Urothelium cell line (cell line): ENCODE data around the gene ARHGDIG.

ENCODE experiments used
- DNase-seq: peaks from one replicate; pipeline ENCODE4 v3.0.0; 2011; ENCODE audit warnings: low spot score, mixed read lengths
- FAIRE-seq: peaks from 2 replicates; lab custom pipeline; 2011; peaks lifted over from hg19 to GRCh38; lab: Jason Lieb, UNC

ARHGDIG gene

DNA sequence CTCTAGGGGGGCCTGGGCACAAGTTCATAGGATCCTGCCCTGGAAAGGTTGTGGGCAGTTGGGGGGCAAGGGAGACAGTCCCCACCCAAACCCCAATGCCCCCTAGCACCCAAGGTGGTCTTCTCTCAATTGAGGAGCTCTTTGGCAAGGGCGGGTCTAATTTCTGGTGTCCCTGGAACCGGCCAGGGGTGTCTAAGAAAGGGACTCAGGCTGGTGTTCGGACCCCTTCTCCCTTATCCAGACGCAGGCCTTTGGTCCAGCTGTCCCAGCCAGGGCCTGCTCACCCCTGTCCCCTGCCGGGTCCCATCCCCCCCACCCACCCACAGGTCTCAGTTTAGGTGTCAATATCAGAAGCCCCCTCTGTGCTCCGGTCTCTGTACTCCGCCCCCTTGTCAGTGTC, 860 bp upstream of the ARHGDIG start:
- FAIRE-seq (no peak), DNase-seq (no peak)

DNA sequence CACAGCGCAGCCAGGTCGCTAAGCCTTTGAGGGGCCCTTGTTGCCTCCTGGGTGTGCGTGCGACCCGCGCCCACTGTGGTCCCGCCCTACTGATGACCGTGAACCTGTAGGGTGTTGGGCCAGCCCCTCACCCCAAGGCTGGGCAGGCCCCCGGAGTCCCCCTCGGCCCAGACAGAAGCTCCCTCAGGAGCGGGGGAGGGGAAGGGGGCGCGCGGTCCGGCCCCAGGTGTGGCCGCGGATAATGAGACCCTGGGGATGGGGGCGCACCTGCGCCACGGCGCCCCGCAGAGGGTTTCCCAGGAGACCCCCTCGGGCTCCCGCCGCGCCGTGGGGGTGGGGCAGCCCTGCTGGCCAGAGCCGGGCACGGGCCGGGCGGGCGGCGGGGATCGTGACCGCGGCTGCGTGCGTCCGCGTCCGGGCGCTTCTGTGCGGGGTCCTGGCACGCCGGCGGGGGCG, 358 bp upstream of the ARHGDIG start:
- no peak for DNase-seq
- FAIRE-seq: no peak

DNA sequence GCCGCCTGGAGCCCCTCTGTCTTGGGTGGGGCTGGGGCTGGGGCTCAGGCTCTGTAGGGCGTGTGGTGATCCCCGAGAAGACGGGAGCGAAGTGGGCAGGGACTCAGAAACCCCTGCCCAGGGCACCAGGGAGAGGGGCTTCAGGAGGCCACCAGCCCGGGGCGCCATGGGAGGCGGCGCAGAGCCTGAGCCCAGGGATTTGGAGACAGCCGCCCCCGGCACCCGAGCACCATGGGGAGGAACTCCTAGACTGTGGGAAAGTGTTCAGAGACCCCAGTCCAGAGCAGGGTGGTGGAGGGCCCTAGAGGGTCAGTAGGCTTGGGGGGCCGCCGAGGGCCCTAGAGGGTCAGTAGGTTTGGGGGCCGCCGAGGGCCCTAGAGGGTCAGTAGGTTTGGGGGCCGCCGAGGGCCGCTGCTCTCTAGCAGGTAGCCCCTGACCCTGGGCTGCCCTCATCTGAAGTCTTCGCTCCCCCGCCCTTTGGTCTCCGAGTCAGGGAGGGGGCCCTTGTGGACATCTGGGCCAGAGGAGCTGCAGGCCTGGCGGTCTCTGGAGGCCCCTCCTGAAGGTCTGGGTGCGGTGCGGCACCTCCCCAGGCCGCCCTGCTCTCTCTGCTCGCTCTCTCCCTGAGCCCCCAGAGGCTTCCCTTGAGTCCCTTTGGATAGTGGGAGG, 734 bp downstream of the ARHGDIG start:
- DNase-seq (no peak), FAIRE-seq (no peak)

DNA sequence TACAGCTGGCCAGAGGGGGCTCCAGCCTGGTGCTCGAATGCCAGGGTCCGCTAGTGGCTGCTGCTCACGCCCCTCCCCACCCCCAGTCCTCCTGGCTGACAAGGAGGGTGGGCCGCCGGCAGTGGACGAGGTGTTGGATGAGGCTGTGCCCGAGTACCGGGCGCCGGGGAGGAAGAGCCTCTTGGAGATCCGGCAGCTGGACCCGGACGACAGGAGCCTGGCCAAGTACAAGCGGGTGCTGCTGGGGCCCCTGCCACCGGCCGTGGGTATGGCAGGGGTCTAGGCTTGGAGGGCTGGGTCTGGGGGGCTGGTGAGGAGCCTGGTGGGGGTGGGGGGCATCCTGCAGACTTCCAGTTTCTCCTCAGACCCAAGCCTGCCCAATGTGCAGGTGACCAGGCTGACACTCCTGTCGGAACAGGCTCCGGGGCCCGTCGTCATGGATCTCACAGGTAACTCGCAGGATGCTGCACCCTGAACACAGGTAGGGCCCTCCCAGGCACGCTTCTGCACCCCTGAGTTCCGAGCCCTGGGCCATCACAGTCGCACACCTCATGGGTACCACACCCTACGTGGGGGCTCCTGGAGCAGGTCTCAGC, 1.4 kb downstream of the ARHGDIG start:
- no peak for FAIRE-seq
- DNase-seq: no peak

DNA sequence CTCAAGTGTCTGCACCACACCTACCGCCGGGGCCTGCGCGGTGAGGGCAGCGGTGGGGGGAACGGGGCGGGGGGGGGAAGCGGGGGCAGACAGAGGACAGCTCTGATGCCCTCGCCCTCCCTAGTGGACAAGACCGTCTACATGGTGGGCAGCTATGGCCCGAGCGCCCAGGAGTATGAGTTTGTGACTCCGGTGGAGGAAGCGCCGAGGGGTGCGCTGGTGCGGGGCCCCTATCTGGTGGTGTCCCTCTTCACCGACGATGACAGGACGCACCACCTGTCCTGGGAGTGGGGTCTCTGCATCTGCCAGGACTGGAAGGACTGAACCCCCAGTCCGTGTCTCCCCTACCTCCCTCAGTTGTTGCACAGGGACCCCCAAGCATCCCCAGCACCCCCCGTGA, 2.1 kb downstream of the ARHGDIG start:
- FAIRE-seq (no peak), DNase-seq (no peak)

DNA sequence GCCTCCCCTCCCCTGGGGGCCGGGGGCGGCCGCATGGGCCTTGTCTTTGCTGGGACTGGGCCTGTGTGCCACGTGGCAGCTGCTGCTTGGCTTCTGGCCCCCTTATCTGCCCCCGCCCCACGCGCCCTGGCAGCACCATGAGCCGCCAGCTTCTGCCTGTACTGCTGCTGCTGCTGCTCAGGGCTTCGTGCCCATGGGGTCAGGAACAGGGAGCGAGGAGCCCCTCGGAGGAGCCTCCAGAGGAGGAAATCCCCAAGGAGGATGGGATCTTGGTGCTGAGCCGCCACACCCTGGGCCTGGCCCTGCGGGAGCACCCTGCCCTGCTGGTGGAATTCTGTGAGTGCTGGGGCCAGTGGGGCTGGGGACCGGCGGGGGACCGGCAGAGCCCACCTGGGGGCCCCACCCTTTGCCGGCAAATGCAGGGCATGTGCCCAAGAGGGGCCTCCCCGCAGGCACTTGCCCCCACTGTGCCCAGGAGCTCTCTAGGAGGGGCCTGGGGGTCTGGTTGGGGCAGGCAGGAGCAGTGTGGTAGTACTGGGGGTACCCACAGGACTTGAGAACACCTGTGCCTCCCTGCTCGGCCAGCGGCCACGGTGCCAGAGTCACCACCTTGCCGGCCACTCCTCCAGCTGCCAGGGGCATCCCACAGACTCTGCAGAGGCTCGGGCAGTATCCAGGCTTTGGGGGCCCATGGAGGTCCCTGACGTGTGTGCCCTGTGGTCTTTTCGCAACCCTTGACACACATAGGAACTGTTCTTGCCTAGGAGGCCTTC, 2.8 kb downstream of the ARHGDIG start, which contains the start of gene PDIA2:
PDIA2 (plus strand) TSS at position 132 of the 773 bp plus-strand sequence; CDS start at position 138, 6 bp downstream.
- no peak for FAIRE-seq
- DNase-seq: no peak

DNA sequence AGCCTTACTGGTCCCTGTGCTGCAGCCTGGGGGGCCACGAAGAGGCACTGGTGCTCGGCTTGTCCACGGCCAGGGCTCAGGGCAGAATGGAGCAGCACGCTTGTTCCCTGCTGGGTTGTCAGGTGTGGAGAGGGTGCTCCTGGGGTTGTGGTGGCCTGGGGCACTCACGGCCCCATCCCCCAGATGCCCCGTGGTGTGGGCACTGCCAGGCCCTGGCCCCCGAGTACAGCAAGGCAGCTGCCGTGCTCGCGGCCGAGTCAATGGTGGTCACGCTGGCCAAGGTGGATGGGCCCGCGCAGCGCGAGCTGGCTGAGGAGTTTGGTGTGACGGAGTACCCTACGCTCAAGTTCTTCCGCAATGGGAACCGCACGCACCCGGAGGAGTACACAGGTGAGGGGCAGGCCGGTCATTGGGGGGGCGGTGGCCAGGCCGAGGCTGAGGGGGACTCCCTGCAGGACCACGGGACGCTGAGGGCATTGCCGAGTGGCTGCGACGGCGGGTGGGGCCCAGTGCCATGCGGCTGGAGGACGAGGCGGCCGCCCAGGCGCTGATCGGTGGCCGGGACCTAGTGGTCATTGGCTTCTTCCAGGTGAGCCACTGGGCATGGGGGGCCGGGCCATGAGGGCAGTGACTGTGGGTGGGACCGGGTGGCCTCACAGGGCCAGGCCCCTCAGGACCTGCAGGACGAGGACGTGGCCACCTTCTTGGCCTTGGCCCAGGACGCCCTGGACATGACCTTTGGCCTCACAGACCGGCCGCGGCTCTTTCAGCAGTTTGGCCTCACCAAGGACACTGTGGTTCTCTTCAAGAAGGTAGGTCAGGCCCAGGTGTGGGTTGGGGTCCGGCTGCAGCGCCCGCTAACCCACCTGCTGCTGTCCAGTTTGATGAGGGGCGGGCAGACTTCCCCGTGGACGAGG, 4.1 kb downstream of the ARHGDIG start:
- DNase-seq (no peak), FAIRE-seq (no peak)

DNA sequence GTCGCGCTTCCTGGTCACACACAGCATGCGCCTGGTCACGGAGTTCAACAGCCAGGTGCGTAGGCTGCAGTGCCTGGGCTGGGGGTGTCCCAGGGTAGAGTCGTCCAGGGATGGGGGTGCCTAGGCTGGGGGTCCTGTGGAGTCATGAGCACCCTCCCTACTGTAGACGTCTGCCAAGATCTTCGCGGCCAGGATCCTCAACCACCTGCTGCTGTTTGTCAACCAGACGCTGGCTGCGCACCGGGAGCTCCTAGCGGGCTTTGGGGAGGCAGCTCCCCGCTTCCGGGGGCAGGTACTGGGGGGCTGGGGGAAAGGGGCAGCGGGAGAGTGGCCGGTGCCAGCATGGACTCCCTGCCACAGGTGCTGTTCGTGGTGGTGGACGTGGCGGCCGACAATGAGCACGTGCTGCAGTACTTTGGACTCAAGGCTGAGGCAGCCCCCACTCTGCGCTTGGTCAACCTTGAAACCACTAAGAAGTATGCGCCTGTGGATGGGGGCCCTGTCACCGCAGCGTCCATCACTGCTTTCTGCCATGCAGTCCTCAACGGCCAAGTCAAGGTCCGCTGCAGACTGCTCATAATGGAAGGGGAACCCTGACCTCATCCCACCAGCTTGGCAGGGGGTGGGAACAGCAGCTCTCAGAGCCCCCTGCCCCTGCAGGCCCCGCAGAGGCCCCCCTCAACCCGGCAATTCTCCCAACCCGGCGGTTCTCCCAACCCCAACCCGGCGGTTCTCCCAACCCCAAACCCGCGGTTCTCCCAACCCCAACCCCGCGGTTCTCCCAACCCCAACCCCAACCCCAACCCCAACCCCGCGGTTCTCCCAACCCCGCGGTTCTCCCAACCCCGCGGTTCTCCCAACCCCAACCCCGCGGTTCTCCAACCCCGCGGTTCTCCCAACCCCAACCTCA, 5.0 kb downstream of the ARHGDIG start:
- DNase-seq: no peak
- no peak for FAIRE-seq

DNA sequence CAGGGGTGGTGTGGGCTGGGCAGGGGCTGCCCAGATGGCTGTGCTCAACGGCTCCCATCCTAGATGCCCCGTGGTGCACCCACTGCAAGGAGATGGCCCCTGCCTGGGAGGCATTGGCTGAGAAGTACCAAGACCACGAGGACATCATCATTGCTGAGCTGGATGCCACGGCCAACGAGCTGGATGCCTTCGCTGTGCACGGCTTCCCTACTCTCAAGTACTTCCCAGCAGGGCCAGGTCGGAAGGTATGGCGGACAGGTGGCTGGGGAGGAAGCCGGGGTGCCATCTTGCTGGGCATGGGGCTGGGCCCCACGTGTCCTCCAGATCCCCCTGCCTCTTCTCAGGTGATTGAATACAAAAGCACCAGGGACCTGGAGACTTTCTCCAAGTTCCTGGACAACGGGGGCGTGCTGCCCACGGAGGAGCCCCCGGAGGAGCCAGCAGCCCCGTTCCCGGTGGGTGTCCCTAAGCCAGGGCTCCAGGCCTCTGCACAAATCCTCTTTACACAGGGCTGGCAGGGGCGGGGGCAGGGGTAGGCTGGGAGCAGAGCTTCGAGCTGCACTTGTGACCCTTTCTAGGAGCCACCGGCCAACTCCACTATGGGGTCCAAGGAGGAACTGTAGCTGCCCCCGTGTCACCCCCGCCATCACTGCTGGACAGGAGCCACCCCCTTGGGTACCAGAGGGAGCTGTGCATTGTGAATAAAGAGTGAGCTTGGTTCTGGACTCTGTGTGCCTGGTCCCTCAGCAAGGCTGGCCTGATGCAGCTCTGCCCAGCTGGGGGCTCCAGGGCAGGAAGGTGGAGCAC, 6.3 kb downstream of the ARHGDIG start:
- FAIRE-seq (no peak), DNase-seq (no peak)

DNA sequence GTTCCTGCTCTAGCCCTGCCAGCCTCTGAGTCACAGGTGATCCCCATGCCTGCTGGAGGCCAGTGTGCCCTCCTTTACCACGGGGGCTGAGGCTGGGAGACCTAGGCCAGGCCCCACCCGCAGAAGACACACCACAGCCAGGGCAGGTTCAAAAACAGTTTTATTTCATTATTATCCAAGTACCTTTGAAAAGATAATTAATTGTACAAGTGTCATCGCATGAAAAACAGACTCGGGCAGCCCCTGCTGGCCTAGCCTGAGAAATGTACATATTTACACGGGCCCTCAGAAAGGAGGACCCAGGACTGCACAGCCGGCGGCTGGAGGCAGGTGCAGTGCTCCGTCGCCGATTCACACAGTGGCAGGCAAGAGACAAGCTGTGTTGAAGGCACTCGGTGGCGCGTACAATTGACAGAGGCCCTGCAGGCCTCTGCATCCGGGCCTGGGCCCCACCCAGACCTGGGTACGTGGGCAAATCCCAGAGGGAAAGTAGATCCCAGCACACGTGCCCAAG, 7.0 kb downstream of the ARHGDIG start:
- no peak for FAIRE-seq

DNA sequence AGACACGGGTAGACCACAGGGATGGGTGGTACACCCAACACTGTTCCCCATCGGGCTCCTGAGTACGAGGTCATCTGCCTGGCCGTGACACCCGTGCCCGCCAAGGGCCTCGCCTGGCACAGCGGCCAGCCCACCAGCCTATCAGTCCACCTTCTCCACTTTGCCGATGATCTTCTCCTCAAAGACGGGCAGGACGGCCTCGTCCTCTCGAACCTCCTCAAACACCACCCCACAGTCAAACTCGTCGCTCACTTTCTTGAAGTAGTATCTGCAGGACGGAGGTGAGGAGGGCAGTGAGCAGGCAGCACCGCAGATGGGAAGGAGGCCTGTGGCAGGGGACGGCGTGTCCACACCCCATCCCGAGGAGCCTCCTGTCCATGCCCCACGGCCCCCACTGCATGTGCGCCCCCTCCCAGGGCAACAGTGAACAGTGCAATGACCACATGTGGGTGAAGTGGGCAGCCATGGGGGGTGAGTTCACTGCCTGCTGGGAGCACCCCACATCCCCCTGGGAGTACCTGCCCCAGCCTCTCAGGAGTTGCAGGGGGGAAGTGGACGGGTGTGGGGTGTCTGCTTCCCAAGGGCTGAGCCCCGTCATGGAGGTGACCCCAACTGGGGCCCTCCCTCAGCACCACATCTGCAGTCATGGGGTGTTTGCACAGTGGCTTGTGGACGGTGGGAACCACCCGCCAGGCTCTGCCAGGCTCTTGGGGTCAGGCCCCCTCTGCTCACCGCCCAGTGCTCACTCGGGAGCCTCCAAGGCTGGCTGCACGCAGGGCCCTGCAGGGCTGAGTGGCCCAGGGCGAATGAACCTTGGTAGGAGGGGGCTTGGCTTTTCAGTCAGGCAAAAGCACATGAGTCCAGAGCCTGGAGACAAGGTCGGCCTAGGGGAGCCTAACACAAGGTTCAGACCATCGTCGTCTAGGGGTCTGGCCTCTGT, 7.9 kb downstream of the ARHGDIG start:
- FAIRE-seq (no peak), DNase-seq (no peak)

More for the DNA sequence above, 7.0 kb downstream of the ARHGDIG start:
- DNase-seq: no peak

DNA sequence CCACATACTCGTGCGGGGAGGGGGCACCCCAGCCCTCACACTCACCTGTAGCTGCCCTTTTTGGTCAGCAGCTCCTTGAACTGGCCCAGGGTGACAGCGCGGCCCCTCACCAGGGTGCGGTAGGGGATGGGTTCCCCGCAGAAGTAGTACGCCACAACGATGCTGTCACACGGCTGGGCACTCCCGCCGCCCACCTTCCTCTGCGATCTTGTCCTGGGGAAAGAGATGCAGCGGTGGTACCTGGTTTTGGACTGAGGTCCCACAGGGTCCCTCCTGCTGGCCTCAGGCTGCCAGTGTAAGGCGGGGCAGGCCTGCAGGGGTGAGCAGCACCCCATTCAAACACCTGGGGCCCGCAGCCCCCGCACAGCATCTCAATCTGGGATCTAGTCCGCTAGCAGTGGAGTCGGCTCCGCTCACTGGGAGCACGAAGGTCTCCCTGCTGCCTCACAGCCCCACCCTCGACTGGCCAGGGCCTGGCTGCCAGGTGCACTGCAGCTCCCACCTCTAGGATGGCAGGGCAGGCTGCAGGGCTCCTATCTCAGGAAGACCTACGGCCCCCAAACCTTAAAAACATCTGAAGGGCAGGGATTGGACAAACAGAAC, 9.1 kb downstream of the ARHGDIG start:
- DNase-seq (no peak), FAIRE-seq (no peak)

DNA sequence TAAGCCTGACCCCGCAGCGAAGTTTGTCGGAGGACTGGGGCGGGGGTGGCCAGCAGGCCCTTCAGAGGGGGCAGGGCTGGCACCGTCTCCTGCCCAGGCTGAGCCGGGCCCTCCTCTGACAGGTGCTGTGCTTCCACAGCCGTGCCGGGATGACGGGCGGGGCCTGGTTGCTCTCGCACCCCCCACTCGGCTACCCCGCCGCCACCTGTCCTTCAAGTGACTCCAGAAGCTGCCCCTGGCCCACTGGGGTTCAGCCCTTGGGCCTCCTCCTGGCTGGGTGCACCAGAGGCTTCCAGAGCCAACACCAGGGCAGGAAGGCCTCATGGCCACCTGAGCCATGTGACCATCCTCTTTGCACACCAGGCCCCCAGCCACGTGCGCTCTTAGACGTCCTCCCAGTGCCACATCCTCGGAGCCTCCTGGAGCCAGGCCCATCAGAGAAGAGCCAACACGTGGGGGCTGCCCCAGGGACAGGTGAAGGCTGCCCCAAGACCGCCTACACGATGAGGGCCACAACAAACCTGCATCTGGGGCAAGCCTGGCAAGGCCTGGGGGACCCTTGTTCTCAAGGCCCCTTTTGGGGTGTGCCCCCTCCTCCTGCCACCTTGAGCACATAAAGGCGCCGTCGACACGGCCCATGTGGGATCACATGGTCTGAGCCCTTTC, 9.8 kb downstream of the ARHGDIG start:
- DNase-seq: no peak
- no peak for FAIRE-seq

DNA sequence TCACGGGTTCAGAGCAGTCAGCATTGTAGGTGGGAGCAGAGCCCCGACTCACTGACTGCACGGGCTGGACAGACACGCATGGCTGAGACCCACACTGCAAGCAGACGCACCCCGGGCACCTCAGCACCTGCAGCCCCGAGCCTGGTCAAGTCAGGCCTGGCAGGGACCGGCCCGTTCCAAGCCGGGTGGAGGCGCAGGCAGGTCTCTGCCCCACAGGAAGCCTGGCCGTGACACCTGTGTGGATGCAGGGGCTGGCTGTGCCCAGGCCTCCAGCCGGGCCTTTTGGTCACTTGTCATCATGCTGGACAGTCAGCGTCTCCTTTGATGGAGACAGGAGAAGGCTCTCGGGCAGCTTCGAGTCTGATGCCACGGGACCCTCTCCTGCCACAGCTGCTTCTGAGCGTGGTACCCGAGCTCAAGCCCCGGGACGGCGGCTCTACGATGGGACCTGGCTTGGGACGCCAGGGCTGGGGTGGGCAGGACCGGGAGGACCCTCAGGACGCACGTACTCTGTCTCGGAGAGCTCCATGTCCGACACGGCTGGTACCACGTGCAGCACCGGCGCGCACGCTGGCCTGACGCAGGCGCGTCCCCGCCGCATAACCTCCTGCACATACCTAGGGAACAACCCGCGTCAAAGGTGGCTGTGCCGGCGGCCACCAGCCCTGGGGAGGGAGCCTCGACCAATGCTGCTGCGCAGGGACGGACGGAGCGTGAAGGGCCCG, 10.5 kb downstream of the ARHGDIG start:
- FAIRE-seq: no peak
- DNase-seq: no peak

DNA sequence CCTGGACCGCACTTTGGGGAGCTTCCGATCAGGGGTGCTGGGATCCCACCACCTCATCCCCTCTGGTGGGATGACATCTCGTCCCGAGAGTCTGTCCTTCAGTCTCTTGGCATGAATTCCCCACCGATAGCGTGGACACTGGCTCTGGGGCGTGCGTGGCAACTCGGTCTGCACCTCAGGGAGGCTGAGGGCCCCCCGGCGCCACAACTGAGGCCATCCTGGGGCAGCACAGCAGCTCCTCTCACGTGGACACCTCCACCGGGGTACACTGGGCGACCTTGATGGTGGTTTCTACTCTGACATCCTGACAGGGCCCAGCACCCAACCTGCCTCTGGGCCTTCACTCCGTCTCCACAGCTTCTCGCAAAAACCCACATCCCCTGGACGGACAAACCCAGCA, 11.1 kb downstream of the ARHGDIG start:
- DNase-seq: no peak
- FAIRE-seq: no peak
